Subcutaneous abdominal adipose tissue (tissue), 5 donors: ENCODE data around the gene CCNY.

Experiments
- H3K27ac ChIP-seq: one replicate; pipeline ENCODE4 v1.7.0; 2013; ENCODE audit warnings: low read depth, mild to moderate bottlenecking, inconsistent platforms, low read length, moderate library complexity
- H3K27me3 ChIP-seq, 5 donors: one replicate each; pipeline ENCODE4 v1.7.0; 2013; ENCODE audit warnings: low read length in 5 of 5, inconsistent platforms in 1 of 5; ENCODE audit not compliant: control insufficient read depth in 5 of 5, insufficient read depth in 4 of 5
- H3K36me3 ChIP-seq, 5 donors: one replicate each; pipeline ENCODE4 v1.7.0; 2013; ENCODE audit warnings: low read length in 5 of 5; ENCODE audit not compliant: control insufficient read depth in 5 of 5, insufficient read depth in 5 of 5
- H3K4me1 ChIP-seq, 5 donors: one replicate each; pipeline ENCODE4 v1.7.0; 2013; ENCODE audit warnings: low read length in 5 of 5, mild to moderate bottlenecking in 3 of 5, moderate library complexity in 1 of 5; ENCODE audit not compliant: control insufficient read depth in 5 of 5, insufficient read depth in 5 of 5
- H3K4me3 ChIP-seq, 5 donors: one replicate each; pipeline ENCODE4 v1.7.0; 2013; ENCODE audit warnings: low read length in 5 of 5, low read depth in 1 of 5
- H3K9ac ChIP-seq, 5 donors: one replicate each; pipeline ENCODE4 v1.7.0; 2013; ENCODE audit warnings: low read length in 5 of 5, mild to moderate bottlenecking in 4 of 5, moderate library complexity in 3 of 5
- H3K9me3 ChIP-seq, 5 donors: one replicate each; pipeline ENCODE4 v1.7.0; 2013; ENCODE audit warnings: low read length in 5 of 5; ENCODE audit not compliant: control insufficient read depth in 5 of 5
- donor health status: healthy.
- donor health status: healthy.
- donor health status: healthy.
- donor health status: healthy.
- donor health status: healthy.

CCNY gene

DNA sequence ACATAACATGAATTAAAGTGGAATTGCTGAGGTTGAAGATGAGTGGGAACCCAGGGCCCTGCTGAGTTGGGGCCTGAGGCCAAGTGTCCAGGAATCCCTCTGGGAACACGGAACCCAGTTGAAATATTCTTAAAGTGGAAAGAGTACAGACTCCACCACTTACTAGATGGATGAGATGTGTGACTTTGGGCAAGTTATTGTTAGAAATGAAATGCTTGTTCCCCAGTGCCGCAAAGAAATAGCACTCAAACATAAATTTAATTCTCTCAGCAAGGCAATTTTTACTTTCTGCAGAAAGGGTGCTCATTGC lies 54.5 kb downstream of the CCNY start:
- H3K4me3 ChIP-seq, result peak overlapping the region in 1 of 5 donors; percentile 26
- no peak overlapping the region for H3K27ac ChIP-seq
- H3K36me3 ChIP-seq, result no peaks in the 10 kb centered on the region

DNA sequence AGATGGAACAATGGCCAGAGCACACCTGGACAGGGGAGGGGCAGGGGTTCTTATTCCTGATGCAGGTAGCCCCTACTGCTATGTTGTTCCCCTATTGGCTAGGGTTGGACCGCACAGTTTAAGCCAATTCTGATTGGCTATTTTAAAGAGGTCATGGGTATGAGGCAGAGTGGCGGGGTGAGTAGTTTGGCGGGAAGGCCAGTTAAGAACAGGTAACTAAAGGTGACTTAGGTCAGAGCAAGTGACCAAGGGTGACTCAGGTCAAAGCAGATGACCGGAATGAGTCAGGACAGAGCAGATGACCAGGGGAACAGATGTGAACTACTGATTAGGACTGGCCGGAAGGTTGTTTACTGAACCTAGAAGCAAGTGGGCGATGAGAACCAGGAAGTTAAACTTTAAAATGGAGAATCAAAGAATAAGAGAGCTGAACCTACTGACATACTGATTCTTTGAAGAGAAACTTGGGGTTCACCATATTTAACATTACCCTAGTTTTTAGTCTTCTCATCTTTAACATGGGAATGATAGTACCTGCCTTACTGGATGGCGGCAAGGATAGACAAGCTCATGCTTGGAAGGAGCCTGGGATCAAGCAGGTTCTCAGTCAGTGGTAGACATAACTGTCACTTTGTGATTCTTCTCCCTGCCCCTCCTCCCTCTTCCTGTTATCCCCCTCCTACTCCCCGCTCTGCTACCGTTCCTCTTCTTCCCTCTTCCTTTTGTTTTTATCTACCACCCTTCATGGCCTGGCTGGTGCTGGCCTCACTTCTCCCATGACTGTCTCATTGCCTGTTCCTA lies 55.0 kb downstream of the CCNY start:
- peaks cover 0 to 62% (median 24%) of the 10 kb centered on the region in 5 donors for H3K4me1 ChIP-seq
- H3K27me3 ChIP-seq, result no peaks in the 10 kb centered on the region
- no peak overlapping the region for H3K27ac ChIP-seq
- peaks cover 0 to 13% (median 11%) of the 10 kb centered on the region in 5 donors for H3K9me3 ChIP-seq
- H3K9ac ChIP-seq, result no peak overlapping the region
- H3K36me3 ChIP-seq, result no peaks in the 10 kb centered on the region
- H3K4me3 ChIP-seq, result peak overlapping the region in 1 of 5 donors; percentile 26

More for the DNA sequence above, 54.5 kb downstream of the CCNY start:
- no peak overlapping the region for H3K9ac ChIP-seq
- peaks cover 0 to 63% (median 24%) of the 10 kb centered on the region in 5 donors for H3K4me1 ChIP-seq
- H3K27me3 ChIP-seq, result no peaks in the 10 kb centered on the region
- peaks cover 0 to 13% (median 11%) of the 10 kb centered on the region in 5 donors for H3K9me3 ChIP-seq

DNA sequence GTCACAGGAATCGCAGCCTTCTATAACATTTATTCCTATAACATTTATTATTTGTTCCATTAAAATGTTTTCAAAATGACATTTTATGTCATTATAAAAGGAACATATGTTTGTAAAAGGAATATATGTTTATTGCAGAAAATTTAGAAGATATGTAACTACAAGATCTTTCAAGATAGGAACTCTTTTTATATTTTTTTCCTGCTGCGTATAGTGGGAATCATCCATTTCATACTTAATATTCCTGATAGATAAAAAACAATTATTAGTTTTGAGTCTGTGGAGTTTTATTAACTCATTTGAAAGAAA lies 55.6 kb downstream of the CCNY start:
- Histone ChIP-seq H3K27me3 (no peaks in the 10 kb centered on the region), H3K4me3 (no peak overlapping the region), H3K36me3 (no peaks in the 10 kb centered on the region), H3K4me1 (peaks cover 0 to 62% (median 24%) of the 10 kb centered on the region in 5 donors), H3K9me3 (peaks cover 0 to 13% (median 11%) of the 10 kb centered on the region in 5 donors), H3K27ac (no peak overlapping the region), H3K9ac (no peak overlapping the region)

DNA sequence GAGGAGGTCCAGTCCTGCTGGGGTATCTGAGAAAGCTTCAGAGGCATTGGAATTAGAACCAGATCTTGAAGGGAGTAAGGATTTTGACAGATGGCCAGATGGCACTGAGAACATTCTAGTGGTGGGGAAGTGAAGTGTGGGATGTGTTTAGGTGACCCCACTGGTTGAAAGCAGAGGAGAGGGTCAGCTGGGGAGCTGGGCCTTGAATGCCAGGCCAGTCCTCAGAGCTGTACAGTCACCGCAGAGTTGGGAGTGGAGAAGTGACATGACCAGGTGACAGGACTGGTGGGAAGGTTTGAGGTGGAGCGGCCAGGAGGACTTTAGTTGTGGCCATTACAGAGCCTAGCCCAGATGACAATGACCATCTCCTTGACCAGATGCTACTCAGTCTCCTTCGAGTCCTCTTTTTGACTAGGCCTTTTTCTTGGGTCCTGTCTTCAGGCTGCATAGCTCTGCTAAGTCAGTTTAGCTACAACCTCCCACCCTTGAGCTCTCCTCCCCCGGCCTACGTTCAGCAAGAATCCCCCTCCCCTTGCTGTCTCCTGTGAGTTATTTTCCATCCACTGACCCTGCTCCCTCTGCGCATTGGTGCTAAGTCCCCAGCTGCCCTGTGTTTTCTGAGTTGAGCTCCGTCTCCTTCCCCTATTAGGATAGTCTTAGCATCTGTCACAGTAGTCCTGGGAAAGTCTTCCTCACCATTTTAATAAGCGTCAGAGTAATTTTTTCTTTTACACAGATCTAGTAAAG lies 56.3 kb downstream of the CCNY start:
- Histone ChIP-seq H3K27ac (no peak overlapping the region), H3K4me3 (no peak overlapping the region), H3K36me3 (no peaks in the 10 kb centered on the region), H3K9ac (no peak overlapping the region), H3K9me3 (peaks cover 0 to 13% (median 11%) of the 10 kb centered on the region in 5 donors), H3K27me3 (no peaks in the 10 kb centered on the region), H3K4me1 (peaks cover under 1 to 61% (median 27%) of the 10 kb centered on the region in 5 donors)

DNA sequence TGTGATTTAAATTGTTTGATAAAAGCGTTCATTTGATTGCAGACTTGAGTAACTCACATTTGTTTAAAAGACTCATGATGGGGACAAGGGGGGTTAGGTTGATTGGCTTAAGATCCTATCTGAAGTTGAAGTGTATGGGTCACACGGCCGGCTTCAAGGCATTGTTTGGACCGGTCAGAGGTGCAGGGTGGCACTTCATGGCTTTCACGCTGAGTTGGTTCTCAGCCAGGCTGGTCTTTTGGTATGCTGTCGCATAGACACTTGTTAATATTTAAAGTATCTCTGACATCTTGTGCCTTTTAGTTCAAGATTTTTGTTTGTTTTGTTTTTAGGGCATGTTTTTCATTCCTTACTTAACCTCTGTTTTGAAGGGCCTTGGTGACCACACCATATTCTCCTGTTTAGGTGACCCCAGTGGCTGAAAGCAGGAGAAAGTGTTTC lies 58.1 kb downstream of the CCNY start:
- Histone ChIP-seq H3K9ac (no peak overlapping the region), H3K4me3 (no peak overlapping the region), H3K9me3 (peaks cover 0 to 9% (median 7%) of the 10 kb centered on the region in 5 donors), H3K27me3 (no peaks in the 10 kb centered on the region), H3K36me3 (no peaks in the 10 kb centered on the region), H3K4me1 (peaks cover 2 to 68% (median 42%) of the 10 kb centered on the region in 5 donors), H3K27ac (no peak overlapping the region)

DNA sequence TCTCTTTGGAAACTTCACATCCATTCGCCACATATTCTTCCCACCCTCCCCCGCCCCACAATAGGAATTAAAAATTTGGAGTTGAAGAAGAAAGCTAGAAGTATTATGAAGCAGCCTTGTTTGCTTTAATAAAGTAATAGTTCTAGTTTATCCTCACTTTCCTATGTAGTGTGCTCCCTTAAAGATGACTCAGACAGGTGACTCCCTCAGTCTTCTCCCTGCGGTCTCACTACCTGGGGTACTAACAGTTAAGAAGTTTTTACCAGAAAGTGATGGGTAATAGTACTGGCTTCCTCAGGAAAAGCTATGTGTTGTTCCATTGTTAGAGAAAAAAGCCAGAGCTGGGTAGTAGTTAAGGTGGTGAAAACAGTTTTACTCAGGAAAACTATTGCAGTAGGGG lies 58.6 kb downstream of the CCNY start:
- H3K9me3 ChIP-seq, result peaks cover 0 to 9% (median 7%) of the 10 kb centered on the region in 5 donors
- peaks cover 2 to 65% (median 42%) of the 10 kb centered on the region in 5 donors for H3K4me1 ChIP-seq
- H3K27me3 ChIP-seq, result no peaks in the 10 kb centered on the region
- H3K36me3 ChIP-seq, result no peaks in the 10 kb centered on the region
- H3K9ac ChIP-seq, result no peak overlapping the region
- H3K27ac ChIP-seq, result no peak overlapping the region
- H3K4me3 ChIP-seq, result no peak overlapping the region

DNA sequence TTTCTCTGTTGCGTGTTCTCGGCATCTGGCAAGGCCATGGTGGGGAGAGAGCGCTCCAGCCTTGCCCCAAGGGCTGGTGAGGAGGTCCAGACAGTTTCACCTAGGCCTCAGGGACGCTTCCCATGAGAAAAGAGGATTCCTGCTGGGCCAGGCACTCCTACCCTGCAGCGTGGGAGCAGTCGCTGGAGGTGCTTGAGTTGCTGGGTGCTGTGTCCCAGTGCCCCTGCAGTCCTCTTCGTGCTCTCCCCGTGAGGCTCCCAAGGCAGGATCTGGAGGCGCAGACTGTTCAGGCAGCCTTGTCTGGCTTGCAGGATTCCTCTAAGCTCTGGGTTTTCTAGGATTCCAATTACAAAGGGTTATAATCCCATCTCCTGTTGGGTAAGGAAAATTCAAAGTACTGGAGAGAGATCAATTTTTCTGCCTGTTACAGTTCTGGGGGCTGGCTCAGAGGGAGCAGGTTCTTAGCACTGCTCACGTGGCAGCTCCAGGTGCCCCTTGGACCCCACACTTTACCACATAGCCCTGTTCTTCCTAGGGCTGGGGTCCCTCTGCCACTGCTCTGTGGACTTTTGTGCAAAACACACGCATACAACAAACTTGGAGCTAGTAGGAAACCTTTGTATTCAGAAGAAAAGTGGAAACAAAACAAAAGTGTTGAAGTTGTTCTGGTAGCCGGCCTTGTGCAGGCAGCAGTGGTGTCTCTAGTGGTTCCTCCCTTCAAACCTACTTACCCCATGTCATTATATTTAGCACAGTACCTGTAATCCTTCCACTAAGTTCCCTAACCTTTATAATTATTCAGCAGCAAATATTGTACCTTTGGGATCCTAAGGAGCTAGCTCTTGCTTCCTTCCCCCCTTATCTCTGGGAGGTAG lies 60.5 kb downstream of the CCNY start:
- Histone ChIP-seq H3K9ac (no peak overlapping the region), H3K36me3 (no peaks in the 10 kb centered on the region), H3K4me3 (no peak overlapping the region), H3K4me1 (peaks cover 5 to 69% (median 45%) of the 10 kb centered on the region in 5 donors), H3K27ac (no peak overlapping the region), H3K27me3 (no peaks in the 10 kb centered on the region), H3K9me3 (no peaks in the 10 kb centered on the region)

DNA sequence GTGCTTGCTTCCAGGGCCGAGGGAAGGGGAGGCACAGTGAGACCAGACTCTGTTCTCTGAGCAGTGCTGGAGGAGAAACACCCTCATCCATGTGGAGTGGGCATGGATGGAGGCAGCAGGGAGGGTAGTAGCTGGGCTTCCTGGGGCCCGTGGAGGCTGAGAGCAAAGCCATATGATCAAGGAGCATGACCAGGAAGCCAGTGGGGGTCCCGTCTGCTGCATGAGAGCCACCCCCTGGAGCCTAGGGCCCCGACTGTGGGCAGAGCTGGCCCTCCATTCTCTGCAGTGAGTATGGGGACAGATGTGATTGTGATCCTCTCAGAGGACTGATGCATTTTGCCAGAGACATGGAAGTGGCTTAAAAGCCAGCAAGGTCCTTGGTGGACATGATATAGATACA lies 61.6 kb downstream of the CCNY start:
- Histone ChIP-seq H3K27ac (no peak overlapping the region), H3K9ac (no peak overlapping the region), H3K27me3 (no peaks in the 10 kb centered on the region), H3K9me3 (peaks cover 0 to 3% (median 0%) of the 10 kb centered on the region in 5 donors), H3K4me3 (no peak overlapping the region), H3K36me3 (no peaks in the 10 kb centered on the region), H3K4me1 (peaks cover 5 to 62% (median 45%) of the 10 kb centered on the region in 5 donors)

DNA sequence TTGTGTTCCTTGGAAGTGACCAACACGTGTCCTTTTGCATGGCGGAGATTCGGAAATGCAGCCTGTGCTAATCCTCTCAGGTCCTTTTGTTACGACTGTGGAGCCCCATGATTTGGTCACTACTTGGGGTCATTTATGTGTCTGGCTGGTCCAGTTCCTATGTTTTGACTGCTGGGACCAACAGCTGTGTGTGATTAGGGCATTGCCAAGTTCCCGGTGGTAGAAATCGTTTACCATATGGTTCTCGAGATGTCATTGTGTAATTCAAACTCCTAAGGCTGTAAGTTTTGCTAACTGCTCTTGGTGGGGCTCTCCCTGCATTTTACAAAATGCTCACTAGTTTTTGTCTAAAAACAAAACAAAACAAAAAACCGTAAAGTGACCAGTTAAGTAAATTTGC lies 62.0 kb downstream of the CCNY start:
- H3K4me1 ChIP-seq, result peaks cover 5 to 60% (median 45%) of the 10 kb centered on the region in 5 donors
- H3K27ac ChIP-seq, result no peak overlapping the region
- H3K27me3 ChIP-seq, result no peaks in the 10 kb centered on the region
- H3K36me3 ChIP-seq, result no peaks in the 10 kb centered on the region
- H3K9me3 ChIP-seq, result peaks cover 0 to 7% (median 0%) of the 10 kb centered on the region in 5 donors
- H3K4me3 ChIP-seq, result no peak overlapping the region
- no peak overlapping the region for H3K9ac ChIP-seq
